Tibial artery (tissue), 4 donors: Measurements from ENCODE around the gene KRTAP23-1.

Experiments
- DNase-seq, 2 donors: peaks; one replicate each; pipeline ENCODE4 v3.0.0-alpha.2; 2019
- H3K27ac ChIP-seq, 2 donors: fragments of 200-600 bp; sonication (generic) in 1 of 2; 1 replicate in 1 of 2; 2 replicates in 1 of 2; pipeline ENCODE4 v1.5.1; 2018 to 2019; ENCODE audit warnings: mild to moderate bottlenecking in 1 of 2
- H3K27me3 ChIP-seq, 2 donors: fragments of 200-600 bp; sonication (generic) in 1 of 2; one replicate each; pipeline versions ENCODE4 v1.5.1 to v1.6.0; 2016 to 2019
- H3K36me3 ChIP-seq, 3 donors: fragments of 200-600 bp; sonication (generic) in 2 of 3; one replicate each; pipeline ENCODE4 v1.5.1; 2016 to 2019; ENCODE audit warnings: mild to moderate bottlenecking in 2 of 3
- H3K4me1 ChIP-seq, 4 donors: fragments of 200-600 bp; sonication (generic) in 2 of 4; 1 replicate in 3 of 4; 2 replicates in 1 of 4; pipeline ENCODE4 v1.5.1; 2016 to 2019
- H3K4me3 ChIP-seq, 2 donors: fragments of 200-600 bp; sonication (generic) in 1 of 2; 1 replicate in 1 of 2; 2 replicates in 1 of 2; pipeline ENCODE4 v1.5.1; 2018 to 2019; ENCODE audit warnings: mild to moderate bottlenecking in 2 of 2
- H3K9me3 ChIP-seq, 3 donors: fragments of 200-600 bp; sonication (generic) in 1 of 3; one replicate each; pipeline ENCODE4 v1.5.1; 2016 to 2019
- intact Hi-C: fragments of 100-400 bp; cut with DNase I; formaldehyde crosslinking; loops from one replicate; pipeline ENCODE4 v1.15.0; 2023; ENCODE audit warnings: low total_unique reads
- TF ChIP-seq, protein P1 (sequence below), 2 experiments: fragments of 200-600 bp in 1 of 2; fragments of 450-650 bp in 1 of 2; IDR thresholded peaks; one replicate each; pipeline ENCODE4 v1.5.1; 2017 to 2019; ENCODE audit warnings: antibody characterized with exemption in 2 of 2, mild to moderate bottlenecking in 1 of 2, moderate library complexity in 1 of 2

Gene KRTAP23-1, protein sequence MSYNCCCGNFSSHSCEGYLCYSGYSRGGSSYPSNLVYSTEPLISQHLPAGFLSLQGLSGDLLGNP

DNA sequence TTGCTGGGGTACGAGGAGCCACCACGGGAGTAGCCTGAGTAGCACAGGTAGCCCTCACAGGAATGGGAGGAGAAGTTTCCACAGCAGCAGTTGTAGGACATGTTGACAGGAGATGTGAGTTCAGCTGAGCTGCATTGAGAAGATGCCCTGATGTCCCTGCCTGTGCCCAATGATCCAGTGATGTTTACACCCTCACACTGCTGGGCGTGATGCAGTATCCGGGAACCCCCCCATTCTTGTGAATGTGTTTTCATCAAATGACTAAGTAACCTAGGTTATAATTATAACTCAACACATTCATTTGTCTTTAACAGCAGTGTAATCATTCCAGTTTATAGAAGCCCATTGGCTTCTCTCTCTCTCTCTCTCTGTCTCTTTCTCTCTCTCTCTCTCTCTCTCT lies at the start of gene KRTAP23-1:
Gene KRTAP23-1, minus strand, starts transcription at position 101 of the 400 bp plus-strand sequence. Its CDS starts 0 bp downstream, at position 101.
- no peaks in the 10 kb centered on the region for H3K4me1 ChIP-seq
- H3K27ac ChIP-seq, result no peak within 1 kb of the TSS
- no peak for DNase-seq
- intact Hi-C loops, result no loop called here
- no peaks in the 10 kb centered on the region for H3K27me3 ChIP-seq
- no peaks in the 10 kb centered on the region for H3K9me3 ChIP-seq
- H3K36me3 ChIP-seq, result no peaks in the 10 kb centered on the region
- TF ChIP-seq, protein P1, sequence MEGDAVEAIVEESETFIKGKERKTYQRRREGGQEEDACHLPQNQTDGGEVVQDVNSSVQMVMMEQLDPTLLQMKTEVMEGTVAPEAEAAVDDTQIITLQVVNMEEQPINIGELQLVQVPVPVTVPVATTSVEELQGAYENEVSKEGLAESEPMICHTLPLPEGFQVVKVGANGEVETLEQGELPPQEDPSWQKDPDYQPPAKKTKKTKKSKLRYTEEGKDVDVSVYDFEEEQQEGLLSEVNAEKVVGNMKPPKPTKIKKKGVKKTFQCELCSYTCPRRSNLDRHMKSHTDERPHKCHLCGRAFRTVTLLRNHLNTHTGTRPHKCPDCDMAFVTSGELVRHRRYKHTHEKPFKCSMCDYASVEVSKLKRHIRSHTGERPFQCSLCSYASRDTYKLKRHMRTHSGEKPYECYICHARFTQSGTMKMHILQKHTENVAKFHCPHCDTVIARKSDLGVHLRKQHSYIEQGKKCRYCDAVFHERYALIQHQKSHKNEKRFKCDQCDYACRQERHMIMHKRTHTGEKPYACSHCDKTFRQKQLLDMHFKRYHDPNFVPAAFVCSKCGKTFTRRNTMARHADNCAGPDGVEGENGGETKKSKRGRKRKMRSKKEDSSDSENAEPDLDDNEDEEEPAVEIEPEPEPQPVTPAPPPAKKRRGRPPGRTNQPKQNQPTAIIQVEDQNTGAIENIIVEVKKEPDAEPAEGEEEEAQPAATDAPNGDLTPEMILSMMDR (IDR thresholded peaks at IDR 0.05), result no peak
- H3K4me3 ChIP-seq, result no peak within 1 kb of the TSS

DNA sequence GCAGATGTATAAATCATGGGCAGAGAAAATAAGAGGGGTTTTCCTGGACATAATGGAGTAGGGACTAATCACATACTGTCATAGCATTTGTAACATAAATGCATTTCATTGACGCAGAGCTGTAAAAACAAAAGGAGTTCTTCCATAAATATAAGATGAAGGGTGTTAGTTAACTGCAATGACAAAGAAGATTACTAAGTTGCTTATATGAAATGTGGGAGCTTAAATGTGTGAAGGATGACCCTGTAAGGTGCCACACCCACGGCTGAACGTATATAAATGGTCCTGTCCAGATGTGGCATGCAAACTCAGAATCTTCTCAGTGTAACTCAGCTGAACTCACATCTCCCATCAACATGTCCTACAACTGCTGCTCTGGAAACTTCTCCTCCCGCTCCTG lies 47.3 kb upstream of the KRTAP23-1 start, which contains the start of gene KRTAP13-1:
Gene KRTAP13-1, plus strand, starts transcription at position 301 of the 400 bp plus-strand sequence. Its CDS starts 56 bp downstream, at position 357.
- Histone ChIP-seq H3K27me3 (no peaks in the 10 kb centered on the region), H3K4me1 (no peaks in the 10 kb centered on the region), H3K27ac (no peak within 1 kb of the TSS), H3K36me3 (no peaks in the 10 kb centered on the region), H3K9me3 (peaks cover 0 to 5% (median 0%) of the 10 kb centered on the region in 3 donors), H3K4me3 (no peak within 1 kb of the TSS)
- TF ChIP-seq, protein P1 (IDR thresholded peaks at IDR 0.05), result no peak
- DNase-seq, result no peak
- intact Hi-C loops, result no loop called here

DNA sequence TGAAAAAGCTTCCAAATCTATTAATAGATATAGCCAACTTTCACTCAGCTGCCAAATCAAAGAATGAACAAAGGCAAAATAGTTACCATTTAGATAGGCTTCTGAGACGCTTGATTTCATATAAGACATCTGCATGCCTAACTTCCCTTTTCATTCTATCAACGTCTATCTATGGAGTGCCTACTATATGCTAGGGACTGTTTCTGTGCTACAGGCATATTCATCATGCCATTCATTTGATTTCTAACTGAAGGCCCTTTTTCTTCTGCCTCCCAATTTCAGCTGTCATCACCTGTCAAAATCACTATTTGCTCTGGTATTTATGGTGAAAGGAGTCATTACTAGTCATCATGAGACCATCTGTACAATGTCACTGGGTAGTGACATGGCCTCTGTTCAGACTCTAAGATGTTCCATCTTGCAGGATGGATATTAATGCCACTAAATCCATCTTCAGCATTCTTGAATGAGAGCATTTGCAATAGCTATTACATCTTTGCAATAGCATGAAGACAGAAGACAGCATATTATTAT lies 43.2 kb upstream of the KRTAP23-1 start:
- intact Hi-C loops, result no loop called here
- H3K4me1 ChIP-seq, result no peaks in the 10 kb centered on the region
- H3K4me3 ChIP-seq, result no peak overlapping the region
- peaks cover 0 to 10% (median 0%) of the 10 kb centered on the region in 3 donors for H3K9me3 ChIP-seq
- DNase-seq, result no peak
- H3K27ac ChIP-seq, result no peak overlapping the region
- H3K27me3 ChIP-seq, result no peaks in the 10 kb centered on the region
- TF ChIP-seq, protein P1 (IDR thresholded peaks at IDR 0.05), result no peak
- no peaks in the 10 kb centered on the region for H3K36me3 ChIP-seq

DNA sequence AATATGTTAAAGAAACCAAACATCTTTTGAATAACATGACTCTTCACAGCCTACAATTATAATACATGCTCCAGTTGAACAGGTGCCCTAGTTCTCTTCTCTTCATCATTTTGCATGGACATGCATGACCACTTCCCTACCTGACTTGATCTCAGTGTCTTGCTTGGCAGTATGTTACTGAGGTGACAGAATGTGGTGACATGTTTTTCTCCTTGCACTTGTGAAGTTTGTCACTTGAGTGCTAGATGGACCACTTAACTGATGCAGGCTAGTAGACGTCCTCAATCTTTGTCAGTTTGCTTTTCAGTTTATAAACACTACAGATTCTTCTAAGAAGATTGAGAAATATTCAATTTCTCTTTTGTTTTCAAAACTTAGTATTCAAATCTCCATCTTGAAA lies 33.8 kb upstream of the KRTAP23-1 start:
- H3K4me3 ChIP-seq, result no peak overlapping the region
- no peaks in the 10 kb centered on the region for H3K9me3 ChIP-seq
- DNase-seq, result no peak

DNA sequence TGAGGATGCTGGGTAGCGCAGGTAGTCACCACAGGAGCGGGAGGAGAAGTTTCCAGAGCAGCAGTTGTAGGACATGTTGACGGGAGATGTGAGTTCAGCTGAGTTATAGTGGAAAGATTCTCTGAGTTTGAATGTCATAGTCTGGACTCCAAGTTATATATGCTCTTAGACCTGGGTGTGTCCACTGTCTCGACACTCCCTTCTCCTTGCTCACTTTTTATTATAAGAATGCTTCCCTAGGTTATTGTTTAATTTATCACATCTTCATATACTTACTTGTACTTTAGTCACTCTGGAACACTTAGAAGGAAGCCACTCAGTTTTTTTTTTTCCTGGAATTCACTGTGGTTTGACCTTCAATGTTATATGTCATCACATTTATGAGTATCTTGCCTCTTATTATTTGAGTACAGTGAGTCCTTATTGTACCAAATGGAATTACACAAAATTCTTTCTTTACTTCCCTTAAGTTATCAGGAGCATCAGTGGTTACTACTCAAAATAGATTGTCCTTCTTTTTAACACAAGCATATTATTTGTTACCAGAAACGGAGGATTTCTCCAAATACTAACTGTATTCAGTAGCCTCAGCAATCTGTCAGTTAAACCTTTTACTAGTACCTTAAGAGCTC lies 23.8 kb upstream of the KRTAP23-1 start, which contains the start of gene KRTAP13-2:
Gene KRTAP13-2, minus strand, starts transcription at position 133 of the 632 bp plus-strand sequence. Its CDS starts 58 bp downstream, at position 75.
- Histone ChIP-seq H3K36me3 (no peaks in the 10 kb centered on the region), H3K9me3 (no peaks in the 10 kb centered on the region), H3K4me3 (no peak within 1 kb of the TSS), H3K27me3 (no peaks in the 10 kb centered on the region), H3K4me1 (no peaks in the 10 kb centered on the region), H3K27ac (no peak within 1 kb of the TSS)
- DNase-seq, result no peak
- intact Hi-C loops, result no loop called here
- TF ChIP-seq, protein P1 (IDR thresholded peaks at IDR 0.05), result no peak

More for the DNA sequence above, 33.8 kb upstream of the KRTAP23-1 start:
- no peaks in the 10 kb centered on the region for H3K36me3 ChIP-seq
- H3K27ac ChIP-seq, result no peak overlapping the region
- H3K4me1 ChIP-seq, result no peaks in the 10 kb centered on the region
- intact Hi-C loops, result no loop called here
- no peaks in the 10 kb centered on the region for H3K27me3 ChIP-seq
- TF ChIP-seq, protein P1 (IDR thresholded peaks at IDR 0.05), result no peak
